IMR-90 (cell line): ENCODE results near the gene CLK2. TPM values are rescaled to one million over a fixed set of nuclear protein-coding genes. Genes with fewer than 3 reads are reported as not detected.

Experiments
- ATAC-seq: fragments of 200-7000 bp; cut with Tn5 transposase; 2 replicates; pipeline ENCODE4 v1.9.1; 2020; ENCODE audit warnings: low read depth, mild to moderate bottlenecking, moderate library complexity
- BruUV-seq: library from RNA; stranded (reverse); fragments of 400-500 nt; replicated peaks from 2 replicates; lab custom pipeline; 2021; lab: Mats Ljungman, UMichigan
- CTCF ChIA-PET: fragments of 300-600 bp; formaldehyde crosslinking; extraction: SDS; loops from one replicate; lab custom pipeline; 2021; ENCODE audit warnings: antibody characterized with exemption; lab: Yijun Ruan, JAX
- POLR2A ChIA-PET: fragments of 300-600 bp; sonication (Branson Sonifier 250); formaldehyde crosslinking; loops from one replicate; lab custom pipeline; 2022; ENCODE audit warnings: antibody characterized with exemption; ENCODE audit not compliant: unreplicated experiment; lab: Charles Lee
- DNase-seq: peaks from one replicate; pipeline ENCODE4 v3.0.0; 2013
- H2AFZ ChIP-seq: replicated peaks from 2 replicates; pipeline ENCODE3; 2013; ENCODE audit warnings: low read length, mild to moderate bottlenecking; ENCODE audit not compliant: poor library complexity
- H2AK5ac ChIP-seq: 2 replicates; pipeline ENCODE4 v1.6.1; 2013; ENCODE audit warnings: low read depth, low read length, inconsistent platforms
- H2AK9ac ChIP-seq: replicated peaks from 2 replicates; pipeline ENCODE3; 2013; ENCODE audit warnings: mild to moderate bottlenecking, low read depth, low read length, moderate library complexity; ENCODE audit not compliant: poor library complexity
- H2BK120ac ChIP-seq: 2 replicates; pipeline ENCODE4 v1.6.1; 2013; ENCODE audit warnings: low read depth, low read length, inconsistent platforms
- H2BK15ac ChIP-seq: 3 replicates; pipeline ENCODE4 v1.6.1; 2013; ENCODE audit warnings: low read depth, low read length, inconsistent platforms
- H2BK20ac ChIP-seq: 2 replicates; pipeline ENCODE4 v1.6.1; 2013; ENCODE audit warnings: low read depth, mild to moderate bottlenecking, inconsistent platforms, low read length, moderate library complexity
- H2BK5ac ChIP-seq: 2 replicates; pipeline ENCODE4 v1.6.1; 2013; ENCODE audit warnings: mild to moderate bottlenecking, low read depth, low read length, inconsistent platforms; ENCODE audit not compliant: poor library complexity, severe bottlenecking
- H3K14ac ChIP-seq: replicated peaks from 2 replicates; pipeline ENCODE4 v1.6.1; 2013; ENCODE audit warnings: low read depth, low read length, inconsistent platforms
- H3K18ac ChIP-seq: 2 replicates; pipeline ENCODE4 v1.6.1; 2013; ENCODE audit warnings: low read depth, low read length, control low read depth
- H3K23ac ChIP-seq: 2 replicates; pipeline ENCODE4 v1.6.1; 2013; ENCODE audit warnings: low read depth, low read length, inconsistent platforms
- H3K27ac ChIP-seq: 2 replicates; pipeline ENCODE4 v1.5.1; 2013; ENCODE audit warnings: mild to moderate bottlenecking, control low read depth, low read length; ENCODE audit not compliant: insufficient read depth
- H3K27me3 ChIP-seq: 2 replicates; pipeline ENCODE4 v1.6.1; 2013; ENCODE audit warnings: low read length; ENCODE audit not compliant: control insufficient read depth, insufficient read depth
- H3K36me3 ChIP-seq: 2 replicates; pipeline ENCODE4 v1.6.1; 2013; ENCODE audit warnings: low read length, mixed read lengths; ENCODE audit not compliant: control insufficient read depth, insufficient read depth
- H3K4ac ChIP-seq: 2 replicates; pipeline ENCODE4 v1.6.1; 2013; ENCODE audit warnings: low read depth, low read length, inconsistent platforms
- H3K4me1 ChIP-seq: 2 replicates; pipeline ENCODE4 v1.6.1; 2013; ENCODE audit warnings: low read length, mixed read lengths; ENCODE audit not compliant: control insufficient read depth, insufficient read depth
- H3K4me2 ChIP-seq: 2 replicates; pipeline ENCODE4 v1.6.1; 2013; ENCODE audit warnings: low read depth, mild to moderate bottlenecking, control low read depth, low read length, moderate library complexity
- H3K4me3 ChIP-seq: 2 replicates; pipeline ENCODE4 v1.5.1; 2013; ENCODE audit warnings: low read depth, mild to moderate bottlenecking, control low read depth, low read length, moderate library complexity; ENCODE audit not compliant: insufficient read depth
- H3K56ac ChIP-seq: 2 replicates; pipeline ENCODE4 v1.6.1; 2013; ENCODE audit warnings: low read length, inconsistent platforms; ENCODE audit not compliant: insufficient read depth; ENCODE audit errors: extremely low read depth
- H3K79me1 ChIP-seq, 2 experiments: 2 replicates each; pipeline ENCODE4 v1.6.1; 2013; ENCODE audit warnings: low read length in 2 of 2, inconsistent platforms in 1 of 2, low read depth in 1 of 2
- H3K9ac ChIP-seq: 2 replicates; pipeline ENCODE4 v1.6.1; 2013; ENCODE audit warnings: low read depth, low read length, control low read depth
- H3K9me1 ChIP-seq: 2 replicates; pipeline ENCODE4 v1.6.1; 2013; ENCODE audit warnings: low read length, inconsistent platforms; ENCODE audit not compliant: insufficient read depth
- H3K9me3 ChIP-seq: 2 replicates; pipeline ENCODE4 v1.6.1; 2013; ENCODE audit warnings: low read length; ENCODE audit not compliant: control insufficient read depth, insufficient read depth
- H4K20me1 ChIP-seq: 2 replicates; pipeline ENCODE4 v1.6.1; 2013; ENCODE audit warnings: low read length, inconsistent platforms; ENCODE audit not compliant: insufficient read depth
- H4K5ac ChIP-seq: 2 replicates; pipeline ENCODE4 v1.6.1; 2013; ENCODE audit warnings: mild to moderate bottlenecking, low read depth, low read length, control low read depth
- H4K8ac ChIP-seq, 2 experiments: 2 replicates each; pipeline ENCODE4 v1.6.1; 2013; ENCODE audit warnings: low read depth in 2 of 2, low read length in 2 of 2, control low read depth in 1 of 2, inconsistent platforms in 1 of 2
- H4K91ac ChIP-seq: 2 replicates; pipeline ENCODE4 v1.6.1; 2013; ENCODE audit warnings: low read depth, low read length, inconsistent platforms; ENCODE audit not compliant: insufficient read depth
- MAZ ChIP-seq: IDR thresholded peaks from 2 replicates; pipeline ENCODE4 v1.6.1; 2012; ENCODE audit warnings: low read depth, mild to moderate bottlenecking, low read length, improper control_type of control experiment, moderate library complexity, borderline replicate concordance
- RCOR1 ChIP-seq: IDR thresholded peaks from 2 replicates; pipeline ENCODE4 v1.6.1; 2012; ENCODE audit warnings: mild to moderate bottlenecking, low read length, improper control_type of control experiment; ENCODE audit not compliant: insufficient replicate concordance
- WGBS, 2 experiments: methylation state at CpG; one replicate each; pipeline versions ENCODE4 v1.1.5 to v1.1.7; 2013; ENCODE audit warnings: missing lambda C conversion rate in 2 of 2; ENCODE audit not compliant: insufficient read length in 1 of 2; ENCODE audit errors: extremely low coverage in 2 of 2; 5-methylcytosine and 5-hydroxymethylcytosine counted together
- dilution Hi-C: fragments of 300-500 bp; cut with HindIII; formaldehyde crosslinking; loops from one replicate; pipeline ENCODE4 v1.14.3; 2018; ENCODE audit warnings: low sequenced_read_pairs; ENCODE audit not compliant: unreplicated experiment
- in situ Hi-C: fragments of 300-500 bp; cut with MboI; formaldehyde crosslinking; loops from 3 replicates; pipeline ENCODE4 v1.14.3; 2019; ENCODE audit warnings: low sequenced_read_pairs, inconsistent platforms, mixed read lengths
- intact Hi-C: fragments of 100-400 bp; cut with micrococcal nuclease; formaldehyde crosslinking; loops from 2 replicates; pipeline ENCODE4 v1.10.0; 2022
- polyA plus RNA-seq, 3 experiments: library from polyadenylated mRNA; depleted of rRNA; stranded (reverse); fragments of >200 nt; gene quantifications; 2 replicates each; pipeline ENCODE4 v1.2.3, GENCODE V29; 2012; ENCODE audit warnings: low replicate concordance in 1 of 3
- total RNA-seq: library from RNA; depleted of rRNA; stranded (reverse); fragments of >200 nt; gene quantifications from 2 replicates; pipeline ENCODE4 v1.2.3, GENCODE V29; 2012
- TF ChIP-seq, protein P1 (sequence below): fragments of 150-350 bp; IDR thresholded peaks from 2 replicates; pipeline ENCODE4 v1.6.1; 2016; ENCODE audit warnings: low read depth, mild to moderate bottlenecking, low read length, moderate library complexity, borderline replicate concordance

The CLK2 gene
- total and polyA plus RNA-seq, 2 of the 4 experiments (the other 2 are of a cell fraction) = 19.7 to 61.2 TPM

DNA sequence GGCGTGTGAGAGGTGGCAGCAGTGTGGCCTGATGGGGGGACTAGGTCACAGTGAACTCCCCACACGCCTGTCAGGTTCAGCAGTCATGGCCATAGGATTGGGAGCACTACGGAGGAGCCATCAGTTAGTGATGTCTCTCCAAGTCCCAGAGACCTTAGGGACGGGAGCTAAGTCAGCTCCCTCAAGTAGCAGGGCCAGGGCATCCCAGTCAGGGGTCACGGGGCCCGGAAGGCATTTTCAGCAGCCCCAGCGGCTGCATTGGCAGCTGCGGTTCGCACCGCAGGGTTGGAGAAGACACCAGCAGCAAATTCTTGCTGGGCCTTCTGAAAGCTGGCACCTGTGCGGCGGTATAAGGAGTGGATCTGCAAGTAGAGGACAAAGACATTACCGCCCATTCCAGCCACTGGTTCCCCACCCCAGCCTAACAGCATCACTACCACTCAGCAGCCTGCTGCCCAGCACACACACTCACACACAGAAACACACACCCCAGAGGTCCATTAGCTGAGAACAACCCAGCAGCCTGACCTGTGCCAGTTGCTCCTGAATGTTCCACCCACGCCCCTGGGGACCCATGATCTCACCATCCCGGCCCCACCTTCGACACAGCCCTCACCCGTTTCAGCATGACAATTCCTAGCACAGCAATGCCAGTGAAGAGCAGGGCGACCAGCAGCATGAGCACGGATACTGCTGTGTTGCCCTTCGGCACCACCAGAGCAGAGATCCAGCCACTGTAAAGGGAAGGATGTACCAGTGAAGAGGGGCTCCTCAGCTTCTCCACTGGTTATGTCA is 17.0 kb downstream of the CLK2 start:
- peak overlapping the region; percentile 98 for H2AFZ ChIP-seq
- no peak overlapping the region for H2BK120ac ChIP-seq
- peak overlapping the region; percentile 46 for H3K9ac ChIP-seq
- ATAC-seq (peak; percentile 0; the same call in 1 of the 2 replicates), DNase-seq (no peak)
- intact Hi-C loops = no loop called here
- H3K27me3 ChIP-seq = no peaks in the 10 kb centered on the region
- no peaks in the 10 kb centered on the region for H4K20me1 ChIP-seq
- H3K36me3 ChIP-seq = peaks cover 14% of the 10 kb centered on the region
- H3K9me3 ChIP-seq = no peaks in the 10 kb centered on the region
- H3K9me1 ChIP-seq = peaks cover 7% of the 10 kb centered on the region
- BruUV-seq = no TSS peak
- H3K27ac ChIP-seq = peak overlapping the region; percentile 86
- POLR2A ChIA-PET = no interaction called here
- no peak overlapping the region for H2BK20ac ChIP-seq
- peak overlapping the region; percentile 76 for H4K5ac ChIP-seq
- H3K4me2 ChIP-seq = peak overlapping the region; percentile 82
- peak overlapping the region; percentile 87 for H2AK5ac ChIP-seq
- TF ChIP-seq, protein P1, sequence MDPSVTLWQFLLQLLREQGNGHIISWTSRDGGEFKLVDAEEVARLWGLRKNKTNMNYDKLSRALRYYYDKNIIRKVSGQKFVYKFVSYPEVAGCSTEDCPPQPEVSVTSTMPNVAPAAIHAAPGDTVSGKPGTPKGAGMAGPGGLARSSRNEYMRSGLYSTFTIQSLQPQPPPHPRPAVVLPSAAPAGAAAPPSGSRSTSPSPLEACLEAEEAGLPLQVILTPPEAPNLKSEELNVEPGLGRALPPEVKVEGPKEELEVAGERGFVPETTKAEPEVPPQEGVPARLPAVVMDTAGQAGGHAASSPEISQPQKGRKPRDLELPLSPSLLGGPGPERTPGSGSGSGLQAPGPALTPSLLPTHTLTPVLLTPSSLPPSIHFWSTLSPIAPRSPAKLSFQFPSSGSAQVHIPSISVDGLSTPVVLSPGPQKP = no peak
- no peak for TF ChIP-seq RCOR1
- no peak for TF ChIP-seq MAZ
- H3K4me3 ChIP-seq = peak overlapping the region; percentile 71; the same call in 1 of the 2 replicates
- no peak overlapping the region for H3K18ac ChIP-seq
- peak overlapping the region; percentile 41 for H2BK5ac ChIP-seq
- H3K79me1 ChIP-seq = peaks cover 23 to 55% of the 10 kb centered on the region in 2 experiments
- H3K4ac ChIP-seq = peak overlapping the region; percentile 99
- in situ Hi-C loops = no loop called here
- 87% methylated on average over 10 of the region's 20 CpGs; no CpG with 5 or more reads in 1 of the 2 experiments for WGBS, 2 experiments
- no peak overlapping the region for H2BK15ac ChIP-seq
- H3K4me1 ChIP-seq = peaks cover 16% of the 10 kb centered on the region
- no peak overlapping the region for H3K23ac ChIP-seq
- CTCF ChIA-PET = no interaction called here
- no peak overlapping the region for H3K56ac ChIP-seq
- peak overlapping the region; percentile 43; the same call in 1 of the 2 replicates for H3K14ac ChIP-seq
- H4K91ac ChIP-seq = peak overlapping the region; percentile 80
- peak overlapping the region; percentile 16 to 99; a peak in 3 of 4 replicates for H4K8ac ChIP-seq
- dilution Hi-C loops = no loop called here
- H2AK9ac ChIP-seq = peak overlapping the region; percentile 99
